22Rv1 (cell line): Measurements from ENCODE around the gene NFATC1.

Experiments
- H3K27ac ChIP-seq: fragments of 450-650 bp; 2 replicates; pipeline ENCODE4 v1.5.1; 2017
- ZFX ChIP-seq: fragments of 450-650 bp; IDR thresholded peaks from 2 replicates; pipeline ENCODE4 v1.6.1; 2017; ENCODE audit warnings: antibody characterized with exemption, borderline replicate concordance
- TF ChIP-seq, protein P1 (sequence below): fragments of 450-650 bp; IDR thresholded peaks from 2 replicates; pipeline ENCODE4 v1.5.1; 2017; ENCODE audit warnings: mild to moderate bottlenecking

NFATC1 gene

DNA sequence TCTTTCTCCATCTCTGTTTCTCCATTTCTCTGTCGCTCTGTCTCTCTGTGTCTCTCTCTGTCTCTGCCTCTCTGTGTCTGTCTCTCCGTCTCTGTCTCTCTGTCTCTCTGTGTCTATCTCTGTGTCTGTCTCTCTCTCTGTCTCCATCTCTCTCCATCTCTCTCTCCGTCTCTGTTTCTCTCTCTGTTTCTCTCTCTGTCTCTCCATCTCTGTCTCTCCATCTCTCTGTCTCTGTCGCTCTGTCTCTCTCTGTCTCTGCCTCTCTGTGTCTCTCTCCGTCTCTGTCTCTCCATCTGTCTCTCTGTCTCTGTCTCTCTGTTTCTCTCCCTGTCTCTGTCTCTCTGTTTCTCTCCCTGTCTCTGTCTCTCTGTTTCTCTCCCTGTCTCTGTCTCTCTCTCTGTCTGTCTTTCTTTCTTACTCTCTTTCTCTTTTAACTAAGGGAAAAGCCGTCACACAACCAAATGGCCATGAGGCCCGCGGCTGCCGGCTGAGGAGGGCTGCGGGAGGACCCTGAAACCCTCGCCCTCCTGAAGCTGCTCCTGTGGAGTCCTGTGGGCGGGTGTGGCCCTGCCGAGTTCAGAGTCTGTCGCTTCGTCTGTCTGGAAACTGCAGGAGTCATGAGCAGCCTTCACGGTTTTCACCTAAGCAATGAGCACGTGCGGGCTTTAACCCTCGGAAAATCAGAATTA, 29.3 kb downstream of the NFATC1 start:
- H3K27ac ChIP-seq = no peak overlapping the region
- TF ChIP-seq, protein P1, sequence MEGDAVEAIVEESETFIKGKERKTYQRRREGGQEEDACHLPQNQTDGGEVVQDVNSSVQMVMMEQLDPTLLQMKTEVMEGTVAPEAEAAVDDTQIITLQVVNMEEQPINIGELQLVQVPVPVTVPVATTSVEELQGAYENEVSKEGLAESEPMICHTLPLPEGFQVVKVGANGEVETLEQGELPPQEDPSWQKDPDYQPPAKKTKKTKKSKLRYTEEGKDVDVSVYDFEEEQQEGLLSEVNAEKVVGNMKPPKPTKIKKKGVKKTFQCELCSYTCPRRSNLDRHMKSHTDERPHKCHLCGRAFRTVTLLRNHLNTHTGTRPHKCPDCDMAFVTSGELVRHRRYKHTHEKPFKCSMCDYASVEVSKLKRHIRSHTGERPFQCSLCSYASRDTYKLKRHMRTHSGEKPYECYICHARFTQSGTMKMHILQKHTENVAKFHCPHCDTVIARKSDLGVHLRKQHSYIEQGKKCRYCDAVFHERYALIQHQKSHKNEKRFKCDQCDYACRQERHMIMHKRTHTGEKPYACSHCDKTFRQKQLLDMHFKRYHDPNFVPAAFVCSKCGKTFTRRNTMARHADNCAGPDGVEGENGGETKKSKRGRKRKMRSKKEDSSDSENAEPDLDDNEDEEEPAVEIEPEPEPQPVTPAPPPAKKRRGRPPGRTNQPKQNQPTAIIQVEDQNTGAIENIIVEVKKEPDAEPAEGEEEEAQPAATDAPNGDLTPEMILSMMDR = no peak
- no peak for TF ChIP-seq ZFX

DNA sequence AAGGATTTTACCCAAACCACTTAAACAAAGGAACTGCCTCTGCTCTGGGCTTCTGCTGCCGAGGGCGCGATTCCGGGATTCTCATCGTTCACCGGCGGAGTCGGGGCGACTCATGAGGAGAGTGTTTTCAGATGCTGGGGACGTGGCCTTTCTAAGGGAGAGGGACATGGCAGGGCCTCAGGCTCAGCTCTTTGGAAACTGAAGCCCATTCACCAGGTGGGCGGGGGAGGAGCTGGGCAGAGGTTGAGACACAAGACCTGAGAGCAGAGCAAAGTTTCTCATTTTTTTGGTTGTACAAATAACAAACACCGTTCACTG, 29.8 kb downstream of the NFATC1 start:
- TF ChIP-seq, protein P1 = no peak
- TF ChIP-seq ZFX = no peak
- H3K27ac ChIP-seq = no peak overlapping the region

DNA sequence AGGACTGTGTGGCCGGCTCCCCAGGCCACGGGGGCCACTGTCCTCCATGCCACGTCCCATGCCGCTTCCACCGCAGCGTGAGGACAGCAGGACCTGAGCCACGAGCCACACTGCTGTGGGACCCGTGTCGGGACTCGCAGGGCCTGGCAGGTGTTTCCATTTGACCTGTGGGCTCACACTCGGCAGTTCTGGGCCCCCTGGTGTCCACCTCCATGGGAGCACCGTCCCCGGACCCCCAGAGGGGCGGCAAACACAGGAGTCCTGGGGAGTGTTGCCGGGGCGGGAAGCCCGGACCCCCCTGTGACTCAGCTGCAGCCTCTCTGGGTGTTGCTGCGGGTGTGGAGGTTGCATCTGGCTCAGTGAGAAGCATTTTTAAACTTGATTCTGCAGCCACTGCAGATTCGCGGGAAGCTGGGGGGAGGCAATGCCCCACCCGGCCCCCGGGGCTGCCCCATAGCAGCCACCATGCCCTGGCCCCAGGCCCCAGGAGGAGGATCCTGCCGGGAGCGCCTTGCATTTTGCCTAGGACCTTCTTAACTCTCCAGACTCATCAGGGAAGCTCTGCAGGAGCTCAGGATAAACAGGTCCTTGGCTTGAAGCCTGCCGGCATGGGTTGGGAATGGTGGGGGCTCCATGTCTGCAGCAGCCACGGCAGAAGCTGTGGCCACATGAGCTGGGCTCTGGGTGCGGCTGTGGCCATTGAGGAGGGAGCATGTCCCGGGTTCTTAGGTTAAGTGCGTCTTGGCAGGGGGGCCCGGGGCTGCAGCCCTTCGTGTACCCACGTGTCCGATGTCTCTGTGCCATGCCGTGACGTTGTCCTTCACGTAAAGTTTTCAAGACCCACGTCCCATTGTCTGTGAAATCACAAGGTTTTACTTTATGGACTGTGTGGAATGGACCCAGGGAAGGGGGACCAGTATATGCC, 30.9 kb downstream of the NFATC1 start:
- TF ChIP-seq, protein P1 = no peak
- TF ChIP-seq ZFX = no peak
- no peak overlapping the region for H3K27ac ChIP-seq

DNA sequence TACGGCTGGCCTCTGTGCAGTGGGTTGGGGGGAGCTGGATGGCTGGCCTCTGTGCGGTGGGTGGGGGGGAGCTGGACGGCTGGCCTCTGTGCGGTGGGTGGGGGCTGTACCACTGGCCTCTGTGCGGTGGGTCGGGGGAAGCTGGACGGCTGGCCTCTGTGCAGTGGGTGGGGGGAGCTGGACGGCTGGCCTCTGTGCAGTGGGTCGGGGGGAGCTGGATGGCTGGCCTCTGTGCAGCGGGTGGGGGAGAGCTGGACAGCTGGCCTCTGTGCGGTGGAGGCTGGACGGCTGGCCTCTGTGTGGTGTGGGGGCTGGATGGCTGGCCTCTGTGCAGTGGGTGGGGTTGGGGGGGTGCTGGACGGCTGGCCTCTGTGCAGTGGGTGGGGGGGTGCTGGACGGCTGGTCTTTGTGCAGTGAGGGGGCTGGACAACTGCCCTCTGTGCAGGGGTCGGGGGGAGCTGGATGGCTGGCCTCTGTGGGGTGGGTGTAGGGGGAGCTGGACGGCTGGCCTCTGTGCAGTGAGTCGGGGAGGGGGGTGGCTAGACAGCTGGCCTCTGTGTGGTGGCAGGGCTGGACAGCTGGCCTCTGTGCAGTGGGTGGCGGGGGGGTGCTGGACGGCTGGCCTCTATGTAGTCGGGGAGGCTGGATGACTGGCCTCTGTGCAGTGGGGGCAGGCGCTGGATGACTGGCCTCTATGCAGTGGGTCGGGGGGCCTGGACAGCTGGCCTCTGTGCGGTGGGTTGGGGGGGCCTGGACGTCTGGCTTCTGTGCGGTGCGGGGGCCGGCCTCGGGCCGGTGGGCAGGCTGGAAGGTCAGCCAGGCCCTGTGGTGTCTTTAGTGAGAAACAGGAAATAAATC, 31.9 kb downstream of the NFATC1 start:
- TF ChIP-seq ZFX = no peak
- TF ChIP-seq, protein P1 = no peak
- no peak overlapping the region for H3K27ac ChIP-seq

DNA sequence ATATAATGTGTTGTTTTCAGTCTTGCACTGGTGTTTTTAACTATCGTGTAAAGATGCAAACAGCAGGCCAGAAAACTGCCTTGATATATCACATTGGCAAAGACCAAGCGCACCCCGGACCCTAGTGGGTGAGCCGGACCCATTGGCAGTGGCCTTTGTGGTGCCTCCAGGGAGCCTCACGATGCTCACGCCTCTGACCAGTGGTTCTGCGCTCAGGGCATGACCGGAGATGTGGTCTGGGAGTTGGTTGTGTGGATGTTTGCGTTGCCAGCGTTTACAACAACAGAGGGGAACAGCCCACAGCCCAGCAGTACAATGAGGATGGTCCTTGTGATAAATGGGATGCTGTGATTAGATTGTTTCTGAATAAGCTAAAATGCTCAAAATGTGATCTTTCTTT, 32.6 kb downstream of the NFATC1 start:
- no peak overlapping the region for H3K27ac ChIP-seq
- TF ChIP-seq, protein P1 = no peak
- TF ChIP-seq ZFX = no peak

DNA sequence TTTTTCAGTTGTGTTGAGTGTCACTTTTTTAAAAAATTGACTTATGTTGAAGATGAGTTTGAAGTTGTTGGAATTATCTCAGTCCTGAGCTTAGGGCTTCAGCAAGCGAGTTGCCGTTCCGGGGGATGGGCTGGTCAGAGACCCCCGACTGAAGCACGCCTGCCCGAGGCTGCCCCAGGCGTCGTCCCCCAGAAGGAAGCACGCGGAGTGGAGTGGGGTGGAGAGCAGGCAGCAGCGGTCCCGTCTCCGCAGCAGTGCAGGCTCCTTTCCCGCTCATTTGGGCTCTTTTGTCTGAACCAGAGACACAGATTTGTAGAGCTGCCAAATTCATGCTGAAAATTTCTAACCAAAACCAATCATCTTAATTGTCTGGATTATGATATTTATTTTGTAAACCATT, 33.7 kb downstream of the NFATC1 start:
- no peak for TF ChIP-seq ZFX
- TF ChIP-seq, protein P1 = no peak
- no peak overlapping the region for H3K27ac ChIP-seq
